Neuron (in vitro differentiated cells): ENCODE measurements around the gene UQCRH.
"Not testable (repeated sequence)": the region's sequence is repeated elsewhere in the genome, so short reads cannot be mapped to it uniquely, and the experiment has no call there.

Source experiments
- H2AFZ ChIP-seq: one replicate; pipeline ENCODE4 v1.6.1; 2013; ENCODE audit warnings: low read depth, mild to moderate bottlenecking, inconsistent platforms, low read length, moderate library complexity
- H3K27me3 ChIP-seq: one replicate; pipeline ENCODE4 v1.6.1; 2013; ENCODE audit warnings: low read length; ENCODE audit not compliant: insufficient read depth
- H3K36me3 ChIP-seq: one replicate; pipeline ENCODE4 v1.6.1; 2013; ENCODE audit warnings: low read length; ENCODE audit not compliant: insufficient read depth
- H3K4me1 ChIP-seq: one replicate; pipeline ENCODE4 v1.6.1; 2013; ENCODE audit warnings: low read length; ENCODE audit not compliant: insufficient read depth
- H3K4me3 ChIP-seq: 2 replicates; pipeline ENCODE4 v1.5.1; 2013; ENCODE audit warnings: mild to moderate bottlenecking, low read length, moderate library complexity
- H3K9me3 ChIP-seq: one replicate; pipeline ENCODE4 v1.6.1; 2013; ENCODE audit warnings: low read length

Gene UQCRH

GRCh38 chr1:46345281-46345680, 41.8 kb downstream of the UQCRH start:
- Histone ChIP-seq H3K4me1 (no peaks in the 10 kb centered on the region), H3K4me3 (no peak overlapping the region), H2AFZ (no peak overlapping the region), H3K36me3 (peaks cover 56% of the 10 kb centered on the region), H3K9me3 (no peaks in the 10 kb centered on the region), H3K27me3 (no peaks in the 10 kb centered on the region)

DNA sequence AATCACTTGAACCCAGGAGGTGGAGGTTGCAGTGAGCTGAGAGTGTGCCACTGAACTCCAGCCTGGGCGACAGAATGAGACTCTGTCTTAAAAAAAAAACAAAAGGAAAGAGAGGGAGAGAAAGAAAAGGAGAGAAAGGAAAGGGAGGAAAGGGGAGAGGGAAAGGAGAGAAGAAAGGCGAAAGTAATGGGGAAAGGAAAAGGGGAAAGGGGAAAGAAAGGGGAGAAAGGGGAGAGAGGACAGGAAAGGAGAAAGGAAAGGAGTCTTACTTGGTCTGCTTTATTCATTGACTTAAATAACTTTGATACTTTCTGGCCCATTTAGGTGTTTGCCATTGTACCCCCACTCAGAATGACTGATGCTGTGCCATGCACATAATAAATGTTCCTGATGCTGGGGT, 48.9 kb downstream of the UQCRH start:
- H3K4me1 ChIP-seq, result no peaks in the 10 kb centered on the region
- H2AFZ ChIP-seq, result no peak overlapping the region
- no peak overlapping the region for H3K4me3 ChIP-seq
- no peaks in the 10 kb centered on the region for H3K9me3 ChIP-seq
- H3K27me3 ChIP-seq, result no peaks in the 10 kb centered on the region
- H3K36me3 ChIP-seq, result peaks cover 60% of the 10 kb centered on the region

DNA sequence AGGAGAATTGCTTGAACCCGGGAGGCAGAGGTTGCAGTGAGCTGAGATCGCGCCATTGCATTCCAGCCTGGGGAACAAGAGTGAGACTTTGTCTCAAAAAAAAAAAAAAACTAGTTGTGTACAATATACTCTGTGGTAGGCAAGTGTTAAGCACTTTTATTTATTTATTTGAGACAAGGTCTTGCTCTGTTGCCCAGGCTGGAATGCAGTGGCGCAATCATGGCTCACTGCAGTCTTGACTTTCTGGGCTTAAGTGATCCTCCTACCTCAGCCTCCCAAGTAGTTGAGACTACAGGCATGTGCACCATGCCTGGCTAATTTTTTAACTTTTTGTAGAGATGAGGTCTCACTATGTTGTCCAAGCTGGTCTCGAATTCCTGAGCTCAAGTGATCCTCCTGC, 52.4 kb downstream of the UQCRH start:
- H3K36me3 ChIP-seq, result peaks cover 48% of the 10 kb centered on the region
- H3K4me1 ChIP-seq, H3K9me3 ChIP-seq, H3K27me3 ChIP-seq, H3K4me3 ChIP-seq, H2AFZ ChIP-seq: not testable (repeated sequence)

DNA sequence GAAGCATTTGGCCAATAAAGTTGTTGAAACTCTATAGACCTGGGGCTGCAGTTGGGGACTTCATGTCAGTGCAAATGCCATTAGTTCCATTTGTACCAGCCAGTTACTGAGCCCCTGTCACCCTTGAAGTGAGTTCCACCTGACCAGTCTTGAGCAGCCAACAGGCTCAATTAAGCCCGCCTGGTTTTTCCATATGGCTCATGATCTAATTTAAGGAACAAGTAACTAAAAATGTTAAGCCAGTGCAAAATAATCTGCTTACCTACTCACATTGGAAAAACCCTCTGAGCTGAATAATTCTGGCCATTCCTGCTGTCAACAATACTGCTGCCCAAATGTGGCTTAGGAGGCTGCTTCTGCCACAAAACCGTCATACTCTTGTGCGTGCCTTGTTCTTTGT, 58.7 kb downstream of the UQCRH start:
- Histone ChIP-seq H3K4me1 (no peaks in the 10 kb centered on the region), H3K36me3 (peaks cover 51% of the 10 kb centered on the region), H3K9me3 (no peaks in the 10 kb centered on the region), H3K4me3 (no peak overlapping the region), H3K27me3 (no peaks in the 10 kb centered on the region), H2AFZ (no peak overlapping the region)

- peaks cover 49% of the 10 kb centered on the region for H3K36me3 ChIP-seq
Observed at GRCh38 chr1:46363121-46363520, 59.6 kb downstream of the UQCRH start.

GRCh38 chr1:46364612-46365011, 61.1 kb downstream of the UQCRH start:
- no peak overlapping the region for H3K4me3 ChIP-seq
- H2AFZ ChIP-seq, result no peak overlapping the region
- H3K27me3 ChIP-seq, result no peaks in the 10 kb centered on the region
- no peaks in the 10 kb centered on the region for H3K4me1 ChIP-seq
- peaks cover 51% of the 10 kb centered on the region for H3K36me3 ChIP-seq
- no peaks in the 10 kb centered on the region for H3K9me3 ChIP-seq

More at GRCh38 chr1:46363121-46363520, 59.6 kb downstream of the UQCRH start:
- H2AFZ ChIP-seq, result no peak overlapping the region
- H3K9me3 ChIP-seq, result no peaks in the 10 kb centered on the region
- no peaks in the 10 kb centered on the region for H3K4me1 ChIP-seq
- no peaks in the 10 kb centered on the region for H3K27me3 ChIP-seq
- no peak overlapping the region for H3K4me3 ChIP-seq

DNA sequence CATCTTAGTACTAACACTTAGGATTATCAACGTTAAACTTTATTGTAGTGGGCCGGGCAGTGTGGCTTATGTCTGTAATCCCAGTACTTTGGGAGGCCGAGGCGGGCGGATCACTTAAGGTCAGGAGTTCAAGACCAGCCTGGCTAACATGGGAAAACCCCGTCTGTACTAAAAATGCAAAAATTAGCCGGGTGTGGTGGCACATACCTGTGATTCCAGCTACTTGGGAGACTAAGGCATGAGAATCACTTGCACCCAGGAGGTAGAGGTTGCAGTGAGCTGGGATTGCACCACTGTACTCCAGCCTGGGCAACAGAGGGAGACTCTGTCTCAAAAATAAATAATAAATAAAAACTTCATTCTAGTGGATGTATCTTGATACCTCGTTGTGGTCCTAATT, 62.3 kb downstream of the UQCRH start:
- not testable (repeated sequence) for H3K27me3 ChIP-seq, H3K4me1 ChIP-seq, H2AFZ ChIP-seq, H3K9me3 ChIP-seq, H3K4me3 ChIP-seq
- H3K36me3 ChIP-seq, result peaks cover 44% of the 10 kb centered on the region
